Right atrium auricular region (tissue), 2 donors: ENCODE results near the gene MAP7. TPM values are rescaled to one million over a fixed set of nuclear protein-coding genes. Genes with fewer than 3 reads are reported as not detected.

Experiments
- DNase-seq: peaks from one replicate; pipeline ENCODE4 v3.0.0-alpha.2; 2019; ENCODE audit warnings: low spot score
- H3K27ac ChIP-seq, 2 donors: fragments of 200-600 bp; sonication (generic); 1 replicate in 1 of 2; 2 replicates in 1 of 2; pipeline ENCODE4 v1.5.1; 2016 to 2019
- H3K27me3 ChIP-seq, 2 donors: fragments of 200-600 bp; sonication (generic); one replicate each; pipeline versions ENCODE4 v1.5.1 to v1.6.0; 2017 to 2019
- H3K36me3 ChIP-seq: fragments of 200-600 bp; sonication (generic); one replicate; pipeline ENCODE4 v1.5.1; 2016
- H3K4me1 ChIP-seq, 2 donors: fragments of 200-600 bp; sonication (generic); one replicate each; pipeline versions ENCODE4 v1.5.1 to v1.6.0; 2017 to 2019
- H3K4me3 ChIP-seq, 2 donors: fragments of 200-600 bp; sonication (generic); 1 replicate in 1 of 2; 2 replicates in 1 of 2; pipeline ENCODE4 v1.5.1; 2017 to 2019; ENCODE audit warnings: mild to moderate bottlenecking in 1 of 2, moderate library complexity in 1 of 2
- H3K9me3 ChIP-seq, 2 donors: fragments of 200-600 bp; sonication (generic); one replicate each; pipeline ENCODE4 v1.5.1; 2019
- total RNA-seq, 2 donors: library from RNA; depleted of rRNA; stranded (reverse); fragments of >200 nt; gene quantifications; one replicate each; pipeline ENCODE4 v1.1.0, GENCODE V29; 2016
- TF ChIP-seq, protein P1 (sequence below), 2 donors: fragments of 200-600 bp; sonication (generic); IDR thresholded peaks; one replicate each; pipeline ENCODE4 v1.5.1; 2019; ENCODE audit warnings: antibody characterized with exemption in 2 of 2

Gene MAP7
- total RNA-seq, 2 donors from 2014 or later: 1.0 to 1.3 TPM

DNA sequence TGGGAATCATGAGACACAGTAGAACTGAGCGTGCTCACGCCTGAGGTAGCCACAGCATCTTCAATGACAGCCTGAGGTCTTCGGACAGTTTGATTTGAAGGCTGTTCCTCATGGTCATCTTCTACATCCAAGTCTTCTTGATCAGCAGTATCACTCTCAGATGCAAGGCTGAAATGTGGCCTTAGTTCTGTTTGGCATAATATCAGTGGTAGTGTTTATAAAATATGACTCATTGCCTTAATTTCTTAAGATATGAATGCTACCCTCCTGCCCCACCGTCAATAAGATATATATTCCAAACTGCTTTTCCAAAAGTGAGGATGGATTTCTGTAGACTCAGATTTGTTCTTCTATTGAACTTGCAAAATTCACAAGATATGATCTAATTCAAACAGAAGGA, 17.5 kb upstream of the MAP7 start:
- DNase-seq: no peak
- Histone ChIP-seq H3K9me3 (peaks cover 0 to 12% of the 10 kb centered on the region in 2 donors), H3K4me1 (no peaks in the 10 kb centered on the region), H3K4me3 (no peak overlapping the region), H3K27me3 (no peaks in the 10 kb centered on the region), H3K27ac (no peak overlapping the region), H3K36me3 (no peaks in the 10 kb centered on the region)
- TF ChIP-seq, protein P1, sequence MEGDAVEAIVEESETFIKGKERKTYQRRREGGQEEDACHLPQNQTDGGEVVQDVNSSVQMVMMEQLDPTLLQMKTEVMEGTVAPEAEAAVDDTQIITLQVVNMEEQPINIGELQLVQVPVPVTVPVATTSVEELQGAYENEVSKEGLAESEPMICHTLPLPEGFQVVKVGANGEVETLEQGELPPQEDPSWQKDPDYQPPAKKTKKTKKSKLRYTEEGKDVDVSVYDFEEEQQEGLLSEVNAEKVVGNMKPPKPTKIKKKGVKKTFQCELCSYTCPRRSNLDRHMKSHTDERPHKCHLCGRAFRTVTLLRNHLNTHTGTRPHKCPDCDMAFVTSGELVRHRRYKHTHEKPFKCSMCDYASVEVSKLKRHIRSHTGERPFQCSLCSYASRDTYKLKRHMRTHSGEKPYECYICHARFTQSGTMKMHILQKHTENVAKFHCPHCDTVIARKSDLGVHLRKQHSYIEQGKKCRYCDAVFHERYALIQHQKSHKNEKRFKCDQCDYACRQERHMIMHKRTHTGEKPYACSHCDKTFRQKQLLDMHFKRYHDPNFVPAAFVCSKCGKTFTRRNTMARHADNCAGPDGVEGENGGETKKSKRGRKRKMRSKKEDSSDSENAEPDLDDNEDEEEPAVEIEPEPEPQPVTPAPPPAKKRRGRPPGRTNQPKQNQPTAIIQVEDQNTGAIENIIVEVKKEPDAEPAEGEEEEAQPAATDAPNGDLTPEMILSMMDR (IDR thresholded peaks at IDR 0.05): no peak

DNA sequence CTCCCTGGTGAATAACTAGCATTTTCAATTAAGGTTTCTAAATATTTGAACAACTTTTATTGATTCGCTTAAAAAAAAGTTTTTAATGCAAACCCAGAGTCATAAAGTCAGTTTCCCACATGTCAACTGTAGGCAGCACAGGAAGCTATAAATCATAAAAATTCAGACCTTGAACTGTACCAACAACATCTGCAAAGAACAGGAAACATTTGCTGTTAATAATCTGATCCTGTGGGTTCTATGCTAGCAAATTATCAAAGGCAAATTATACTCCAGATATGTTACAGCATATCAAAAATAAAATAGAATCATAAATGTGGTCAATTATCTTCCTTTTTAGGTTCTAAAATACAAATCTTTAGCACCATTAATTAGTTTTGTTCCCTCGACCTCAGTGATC, 16.6 kb upstream of the MAP7 start:
- Histone ChIP-seq H3K27ac (no peak overlapping the region), H3K4me1 (no peaks in the 10 kb centered on the region), H3K4me3 (no peak overlapping the region), H3K27me3 (no peaks in the 10 kb centered on the region), H3K36me3 (no peaks in the 10 kb centered on the region), H3K9me3 (peaks cover 0 to 11% of the 10 kb centered on the region in 2 donors)
- TF ChIP-seq, protein P1 (IDR thresholded peaks at IDR 0.05): no peak
- no peak for DNase-seq

- TF ChIP-seq, protein P1 (IDR thresholded peaks at IDR 0.05): no peak
- no peak for DNase-seq
- no peak overlapping the region for H3K27ac ChIP-seq
- H3K9me3 ChIP-seq: peaks cover 0 to 3% of the 10 kb centered on the region in 2 donors
- H3K4me1 ChIP-seq: no peaks in the 10 kb centered on the region
- no peaks in the 10 kb centered on the region for H3K36me3 ChIP-seq
- no peaks in the 10 kb centered on the region for H3K27me3 ChIP-seq
- H3K4me3 ChIP-seq: no peak overlapping the region
These were observed 15.8 kb upstream of the MAP7 start for GRCh38 chr6:136566007-136566487.

GRCh38 chr6:136564180-136564579, 14.0 kb upstream of the MAP7 start:
- H3K27me3 ChIP-seq: no peaks in the 10 kb centered on the region
- no peak for DNase-seq
- H3K4me1 ChIP-seq: no peaks in the 10 kb centered on the region
- H3K4me3 ChIP-seq: no peak overlapping the region
- no peaks in the 10 kb centered on the region for H3K9me3 ChIP-seq
- no peaks in the 10 kb centered on the region for H3K36me3 ChIP-seq
- no peak overlapping the region for H3K27ac ChIP-seq
- TF ChIP-seq, protein P1 (IDR thresholded peaks at IDR 0.05): no peak

DNA sequence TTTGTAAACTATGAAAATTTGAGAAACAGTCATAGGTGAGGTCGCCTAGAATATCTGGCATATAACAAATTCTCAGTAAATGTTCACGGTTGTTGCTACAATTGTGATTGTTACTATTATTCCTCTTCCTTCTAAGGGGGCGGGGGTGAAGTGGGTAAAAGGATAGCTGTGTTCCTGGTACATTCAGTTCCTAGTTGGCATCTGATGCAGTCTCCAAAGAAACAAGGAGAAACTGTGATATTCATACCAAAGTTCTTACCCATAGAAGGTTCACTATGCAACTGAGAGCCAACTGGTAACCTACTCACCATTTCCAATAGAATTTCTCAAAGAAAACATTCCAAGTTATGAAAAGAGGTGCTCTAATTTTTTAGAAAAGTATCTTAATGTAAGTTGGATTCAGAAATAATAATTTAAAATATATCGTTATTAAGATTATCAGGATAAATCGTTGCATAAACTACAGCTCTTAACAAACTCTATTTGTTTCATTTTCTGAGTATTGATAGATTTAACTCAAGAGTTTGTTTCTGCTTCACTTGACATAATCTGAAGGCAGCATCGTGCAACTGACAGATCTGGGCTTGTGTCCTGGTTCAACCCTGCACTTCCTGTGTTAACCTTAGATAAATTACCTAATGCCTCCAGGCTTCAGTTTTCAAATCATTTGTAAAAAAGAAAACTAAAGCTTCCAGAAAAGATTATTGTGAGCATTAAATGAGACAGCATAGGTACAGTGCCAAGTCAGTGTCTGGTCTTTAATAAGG, 13.3 kb upstream of the MAP7 start:
- no peaks in the 10 kb centered on the region for H3K9me3 ChIP-seq
- TF ChIP-seq, protein P1 (IDR thresholded peaks at IDR 0.05): no peak
- H3K27ac ChIP-seq: no peak overlapping the region
- no peaks in the 10 kb centered on the region for H3K36me3 ChIP-seq
- DNase-seq: no peak
- no peaks in the 10 kb centered on the region for H3K4me1 ChIP-seq
- no peaks in the 10 kb centered on the region for H3K27me3 ChIP-seq
- no peak overlapping the region for H3K4me3 ChIP-seq
